IMR-90 (cell line): ENCODE measurements around the gene SLC35F3. TPM values are rescaled to one million over a fixed set of nuclear protein-coding genes. Genes with fewer than 3 reads are reported as not detected.

Experiments
- ATAC-seq: fragments of 200-7000 bp; cut with Tn5 transposase; 2 replicates; pipeline ENCODE4 v1.9.1; 2020; ENCODE audit warnings: low read depth, mild to moderate bottlenecking, moderate library complexity
- BruUV-seq: library from RNA; stranded (reverse); fragments of 400-500 nt; replicated peaks from 2 replicates; lab custom pipeline; 2021; lab: Mats Ljungman, UMichigan
- CTCF ChIA-PET: fragments of 300-600 bp; formaldehyde crosslinking; extraction: SDS; loops from one replicate; lab custom pipeline; 2021; ENCODE audit warnings: antibody characterized with exemption; lab: Yijun Ruan, JAX
- POLR2A ChIA-PET: fragments of 300-600 bp; sonication (Branson Sonifier 250); formaldehyde crosslinking; loops from one replicate; lab custom pipeline; 2022; ENCODE audit warnings: antibody characterized with exemption; ENCODE audit not compliant: unreplicated experiment; lab: Charles Lee
- DNase-seq: peaks from one replicate; pipeline ENCODE4 v3.0.0; 2013
- H2AFZ ChIP-seq: replicated peaks from 2 replicates; pipeline ENCODE3; 2013; ENCODE audit warnings: low read length, mild to moderate bottlenecking; ENCODE audit not compliant: poor library complexity
- H2AK5ac ChIP-seq: 2 replicates; pipeline ENCODE4 v1.6.1; 2013; ENCODE audit warnings: low read depth, low read length, inconsistent platforms
- H2AK9ac ChIP-seq: replicated peaks from 2 replicates; pipeline ENCODE3; 2013; ENCODE audit warnings: mild to moderate bottlenecking, low read depth, low read length, moderate library complexity; ENCODE audit not compliant: poor library complexity
- H2BK120ac ChIP-seq: 2 replicates; pipeline ENCODE4 v1.6.1; 2013; ENCODE audit warnings: low read depth, low read length, inconsistent platforms
- H2BK15ac ChIP-seq: 3 replicates; pipeline ENCODE4 v1.6.1; 2013; ENCODE audit warnings: low read depth, low read length, inconsistent platforms
- H2BK20ac ChIP-seq: 2 replicates; pipeline ENCODE4 v1.6.1; 2013; ENCODE audit warnings: low read depth, mild to moderate bottlenecking, inconsistent platforms, low read length, moderate library complexity
- H2BK5ac ChIP-seq: 2 replicates; pipeline ENCODE4 v1.6.1; 2013; ENCODE audit warnings: mild to moderate bottlenecking, low read depth, low read length, inconsistent platforms; ENCODE audit not compliant: poor library complexity, severe bottlenecking
- H3K14ac ChIP-seq: replicated peaks from 2 replicates; pipeline ENCODE4 v1.6.1; 2013; ENCODE audit warnings: low read depth, low read length, inconsistent platforms
- H3K18ac ChIP-seq: 2 replicates; pipeline ENCODE4 v1.6.1; 2013; ENCODE audit warnings: low read depth, low read length, control low read depth
- H3K23ac ChIP-seq: 2 replicates; pipeline ENCODE4 v1.6.1; 2013; ENCODE audit warnings: low read depth, low read length, inconsistent platforms
- H3K27ac ChIP-seq: 2 replicates; pipeline ENCODE4 v1.5.1; 2013; ENCODE audit warnings: mild to moderate bottlenecking, control low read depth, low read length; ENCODE audit not compliant: insufficient read depth
- H3K27me3 ChIP-seq: 2 replicates; pipeline ENCODE4 v1.6.1; 2013; ENCODE audit warnings: low read length; ENCODE audit not compliant: control insufficient read depth, insufficient read depth
- H3K36me3 ChIP-seq: 2 replicates; pipeline ENCODE4 v1.6.1; 2013; ENCODE audit warnings: low read length, mixed read lengths; ENCODE audit not compliant: control insufficient read depth, insufficient read depth
- H3K4ac ChIP-seq: 2 replicates; pipeline ENCODE4 v1.6.1; 2013; ENCODE audit warnings: low read depth, low read length, inconsistent platforms
- H3K4me1 ChIP-seq: 2 replicates; pipeline ENCODE4 v1.6.1; 2013; ENCODE audit warnings: low read length, mixed read lengths; ENCODE audit not compliant: control insufficient read depth, insufficient read depth
- H3K4me2 ChIP-seq: 2 replicates; pipeline ENCODE4 v1.6.1; 2013; ENCODE audit warnings: low read depth, mild to moderate bottlenecking, control low read depth, low read length, moderate library complexity
- H3K4me3 ChIP-seq: 2 replicates; pipeline ENCODE4 v1.5.1; 2013; ENCODE audit warnings: low read depth, mild to moderate bottlenecking, control low read depth, low read length, moderate library complexity; ENCODE audit not compliant: insufficient read depth
- H3K56ac ChIP-seq: 2 replicates; pipeline ENCODE4 v1.6.1; 2013; ENCODE audit warnings: low read length, inconsistent platforms; ENCODE audit not compliant: insufficient read depth; ENCODE audit errors: extremely low read depth
- H3K79me1 ChIP-seq, 2 experiments: 2 replicates each; pipeline ENCODE4 v1.6.1; 2013; ENCODE audit warnings: low read length in 2 of 2, inconsistent platforms in 1 of 2, low read depth in 1 of 2
- H3K9ac ChIP-seq: 2 replicates; pipeline ENCODE4 v1.6.1; 2013; ENCODE audit warnings: low read depth, low read length, control low read depth
- H3K9me1 ChIP-seq: 2 replicates; pipeline ENCODE4 v1.6.1; 2013; ENCODE audit warnings: low read length, inconsistent platforms; ENCODE audit not compliant: insufficient read depth
- H3K9me3 ChIP-seq: 2 replicates; pipeline ENCODE4 v1.6.1; 2013; ENCODE audit warnings: low read length; ENCODE audit not compliant: control insufficient read depth, insufficient read depth
- H4K20me1 ChIP-seq: 2 replicates; pipeline ENCODE4 v1.6.1; 2013; ENCODE audit warnings: low read length, inconsistent platforms; ENCODE audit not compliant: insufficient read depth
- H4K5ac ChIP-seq: 2 replicates; pipeline ENCODE4 v1.6.1; 2013; ENCODE audit warnings: mild to moderate bottlenecking, low read depth, low read length, control low read depth
- H4K8ac ChIP-seq, 2 experiments: 2 replicates each; pipeline ENCODE4 v1.6.1; 2013; ENCODE audit warnings: low read depth in 2 of 2, low read length in 2 of 2, control low read depth in 1 of 2, inconsistent platforms in 1 of 2
- H4K91ac ChIP-seq: 2 replicates; pipeline ENCODE4 v1.6.1; 2013; ENCODE audit warnings: low read depth, low read length, inconsistent platforms; ENCODE audit not compliant: insufficient read depth
- BHLHE40 ChIP-seq: fragments of 150-350 bp; IDR thresholded peaks from 2 replicates; pipeline ENCODE4 v1.6.1; 2016; ENCODE audit warnings: mild to moderate bottlenecking, low read depth, low read length
- CEBPB ChIP-seq: IDR thresholded peaks from 2 replicates; pipeline ENCODE4 v1.6.1; 2012; ENCODE audit warnings: low read depth, low read length, improper control_type of control experiment
- CHD1 ChIP-seq: IDR thresholded peaks from 2 replicates; pipeline ENCODE4 v1.6.1; 2012; ENCODE audit warnings: low read depth, low read length, improper control_type of control experiment
- FOS ChIP-seq: fragments of 150-350 bp; IDR thresholded peaks from 2 replicates; pipeline ENCODE4 v1.6.1; 2016; ENCODE audit warnings: low read depth, low read length
- MAFK ChIP-seq: IDR thresholded peaks from 2 replicates; pipeline ENCODE4 v1.6.1; 2012; ENCODE audit warnings: low read depth, low read length, improper control_type of control experiment
- MAZ ChIP-seq: IDR thresholded peaks from 2 replicates; pipeline ENCODE4 v1.6.1; 2012; ENCODE audit warnings: low read depth, mild to moderate bottlenecking, low read length, improper control_type of control experiment, moderate library complexity, borderline replicate concordance
- MXI1 ChIP-seq: IDR thresholded peaks from 2 replicates; pipeline ENCODE4 v1.6.1; 2012; ENCODE audit warnings: low read depth, mild to moderate bottlenecking, low read length, moderate library complexity, borderline replicate concordance
- NFE2L2 ChIP-seq: fragments of 150-350 bp; IDR thresholded peaks from 2 replicates; pipeline ENCODE4 v1.6.1; 2016; ENCODE audit warnings: low read depth, mild to moderate bottlenecking, low read length
- POLR2A ChIP-seq: IDR thresholded peaks from 2 replicates; pipeline ENCODE4 v1.6.1; 2012; ENCODE audit warnings: mild to moderate bottlenecking, low read depth, low read length
- RAD21 ChIP-seq: IDR thresholded peaks from 2 replicates; pipeline ENCODE4 v1.6.1; 2012; ENCODE audit warnings: low read length, improper control_type of control experiment
- RCOR1 ChIP-seq: IDR thresholded peaks from 2 replicates; pipeline ENCODE4 v1.6.1; 2012; ENCODE audit warnings: mild to moderate bottlenecking, low read length, improper control_type of control experiment; ENCODE audit not compliant: insufficient replicate concordance
- RFX5 ChIP-seq: IDR thresholded peaks from 2 replicates; pipeline ENCODE4 v1.8.0; 2012; ENCODE audit warnings: low read depth, mild to moderate bottlenecking, low read length, moderate library complexity
- SMC3 ChIP-seq: fragments of 150-350 bp; IDR thresholded peaks from 2 replicates; pipeline ENCODE4 v1.6.1; 2016; ENCODE audit warnings: low read depth, mild to moderate bottlenecking, antibody characterized with exemption, low read length, moderate library complexity
- WGBS, 2 experiments: methylation state at CpG; one replicate each; pipeline versions ENCODE4 v1.1.5 to v1.1.7; 2013; ENCODE audit warnings: missing lambda C conversion rate in 2 of 2; ENCODE audit not compliant: insufficient read length in 1 of 2; ENCODE audit errors: extremely low coverage in 2 of 2; 5-methylcytosine and 5-hydroxymethylcytosine counted together
- dilution Hi-C: fragments of 300-500 bp; cut with HindIII; formaldehyde crosslinking; loops from one replicate; pipeline ENCODE4 v1.14.3; 2018; ENCODE audit warnings: low sequenced_read_pairs; ENCODE audit not compliant: unreplicated experiment
- in situ Hi-C: fragments of 300-500 bp; cut with MboI; formaldehyde crosslinking; loops from 3 replicates; pipeline ENCODE4 v1.14.3; 2019; ENCODE audit warnings: low sequenced_read_pairs, inconsistent platforms, mixed read lengths
- intact Hi-C: fragments of 100-400 bp; cut with micrococcal nuclease; formaldehyde crosslinking; loops from 2 replicates; pipeline ENCODE4 v1.10.0; 2022
- polyA plus RNA-seq, 3 experiments: library from polyadenylated mRNA; depleted of rRNA; stranded (reverse); fragments of >200 nt; gene quantifications; 2 replicates each; pipeline ENCODE4 v1.2.3, GENCODE V29; 2012; ENCODE audit warnings: low replicate concordance in 1 of 3
- total RNA-seq: library from RNA; depleted of rRNA; stranded (reverse); fragments of >200 nt; gene quantifications from 2 replicates; pipeline ENCODE4 v1.2.3, GENCODE V29; 2012
- TF ChIP-seq, protein P1 (sequence below): fragments of 150-350 bp; IDR thresholded peaks from 2 replicates; pipeline ENCODE4 v1.6.1; 2017; ENCODE audit warnings: mild to moderate bottlenecking, antibody characterized with exemption, low read length, low read depth
- TF ChIP-seq, protein P2 (sequence below): conservative IDR thresholded peaks from 2 replicates; pipeline ENCODE4 v1.5.1; 2012; ENCODE audit warnings: mild to moderate bottlenecking, low read depth, low read length, improper control_type of control experiment
- TF ChIP-seq, protein P3 (sequence below): fragments of 150-350 bp; IDR thresholded peaks from 2 replicates; pipeline ENCODE4 v1.6.1; 2016; ENCODE audit warnings: low read depth, mild to moderate bottlenecking, low read length, moderate library complexity, borderline replicate concordance

The SLC35F3 gene
- total and polyA plus RNA-seq, 2 of the 4 experiments (the other 2 are of a cell fraction), result under 0.01 to 0.17 TPM

DNA sequence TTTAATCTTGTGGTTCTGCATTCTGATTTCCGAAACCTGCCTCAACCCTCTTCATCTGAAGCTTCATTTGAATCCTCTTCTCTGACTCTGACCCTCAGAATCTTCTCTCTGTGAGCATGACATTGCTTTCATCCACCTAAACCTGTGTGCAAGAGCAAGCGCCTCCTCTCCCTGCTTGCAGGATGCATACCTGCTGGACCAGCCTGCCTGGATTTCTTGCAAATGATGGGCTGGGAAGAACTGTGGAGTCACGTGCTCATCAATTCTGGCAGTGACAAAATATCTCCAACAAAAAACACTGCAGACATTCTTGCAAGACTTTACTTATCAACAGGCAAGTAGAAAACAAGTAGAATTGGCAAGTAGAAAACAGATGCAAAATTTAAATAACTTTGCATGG lies 20.8 kb upstream of the SLC35F3 start:
- WGBS, 2 experiments, result no CpG with 5 or more reads among the region's 3 CpGs
- TF ChIP-seq CHD1 (no peak), MAFK (no peak), BHLHE40 (no peak), NFE2L2 (no peak), CEBPB (no peak), RAD21 (no peak), POLR2A (no peak), SMC3 (no peak), FOS (no peak), MXI1 (no peak), RCOR1 (no peak), RFX5 (no peak), MAZ (no peak)
- TF ChIP-seq, protein P1, sequence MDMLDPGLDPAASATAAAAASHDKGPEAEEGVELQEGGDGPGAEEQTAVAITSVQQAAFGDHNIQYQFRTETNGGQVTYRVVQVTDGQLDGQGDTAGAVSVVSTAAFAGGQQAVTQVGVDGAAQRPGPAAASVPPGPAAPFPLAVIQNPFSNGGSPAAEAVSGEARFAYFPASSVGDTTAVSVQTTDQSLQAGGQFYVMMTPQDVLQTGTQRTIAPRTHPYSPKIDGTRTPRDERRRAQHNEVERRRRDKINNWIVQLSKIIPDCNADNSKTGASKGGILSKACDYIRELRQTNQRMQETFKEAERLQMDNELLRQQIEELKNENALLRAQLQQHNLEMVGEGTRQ, result no peak
- TF ChIP-seq, protein P2, sequence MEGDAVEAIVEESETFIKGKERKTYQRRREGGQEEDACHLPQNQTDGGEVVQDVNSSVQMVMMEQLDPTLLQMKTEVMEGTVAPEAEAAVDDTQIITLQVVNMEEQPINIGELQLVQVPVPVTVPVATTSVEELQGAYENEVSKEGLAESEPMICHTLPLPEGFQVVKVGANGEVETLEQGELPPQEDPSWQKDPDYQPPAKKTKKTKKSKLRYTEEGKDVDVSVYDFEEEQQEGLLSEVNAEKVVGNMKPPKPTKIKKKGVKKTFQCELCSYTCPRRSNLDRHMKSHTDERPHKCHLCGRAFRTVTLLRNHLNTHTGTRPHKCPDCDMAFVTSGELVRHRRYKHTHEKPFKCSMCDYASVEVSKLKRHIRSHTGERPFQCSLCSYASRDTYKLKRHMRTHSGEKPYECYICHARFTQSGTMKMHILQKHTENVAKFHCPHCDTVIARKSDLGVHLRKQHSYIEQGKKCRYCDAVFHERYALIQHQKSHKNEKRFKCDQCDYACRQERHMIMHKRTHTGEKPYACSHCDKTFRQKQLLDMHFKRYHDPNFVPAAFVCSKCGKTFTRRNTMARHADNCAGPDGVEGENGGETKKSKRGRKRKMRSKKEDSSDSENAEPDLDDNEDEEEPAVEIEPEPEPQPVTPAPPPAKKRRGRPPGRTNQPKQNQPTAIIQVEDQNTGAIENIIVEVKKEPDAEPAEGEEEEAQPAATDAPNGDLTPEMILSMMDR, result no peak
- TF ChIP-seq, protein P3, sequence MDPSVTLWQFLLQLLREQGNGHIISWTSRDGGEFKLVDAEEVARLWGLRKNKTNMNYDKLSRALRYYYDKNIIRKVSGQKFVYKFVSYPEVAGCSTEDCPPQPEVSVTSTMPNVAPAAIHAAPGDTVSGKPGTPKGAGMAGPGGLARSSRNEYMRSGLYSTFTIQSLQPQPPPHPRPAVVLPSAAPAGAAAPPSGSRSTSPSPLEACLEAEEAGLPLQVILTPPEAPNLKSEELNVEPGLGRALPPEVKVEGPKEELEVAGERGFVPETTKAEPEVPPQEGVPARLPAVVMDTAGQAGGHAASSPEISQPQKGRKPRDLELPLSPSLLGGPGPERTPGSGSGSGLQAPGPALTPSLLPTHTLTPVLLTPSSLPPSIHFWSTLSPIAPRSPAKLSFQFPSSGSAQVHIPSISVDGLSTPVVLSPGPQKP, result no peak
- in situ Hi-C loops, result no loop called here

More for the DNA sequence above, 20.8 kb upstream of the SLC35F3 start:
- no TSS peak for BruUV-seq
- H3K4me1 ChIP-seq, result no peaks in the 10 kb centered on the region
- H3K36me3 ChIP-seq, result no peaks in the 10 kb centered on the region
- no peak overlapping the region for H3K14ac ChIP-seq
- DNase-seq (no peak), ATAC-seq (no peak)
- no peak overlapping the region for H2BK15ac ChIP-seq
- H3K23ac ChIP-seq, result no peak overlapping the region
- H2AK9ac ChIP-seq, result no peak overlapping the region
- dilution Hi-C loops, result no loop called here
- H4K5ac ChIP-seq, result no peak overlapping the region
- no peak overlapping the region for H4K91ac ChIP-seq
- POLR2A ChIA-PET, result no interaction called here
- H2BK20ac ChIP-seq, result no peak overlapping the region
- no peak overlapping the region for H2BK5ac ChIP-seq
- no peak overlapping the region for H3K56ac ChIP-seq
- no peak overlapping the region for H3K4me3 ChIP-seq
- no peak overlapping the region for H3K18ac ChIP-seq
- no peak overlapping the region for H3K4me2 ChIP-seq
- H3K9me3 ChIP-seq, result peaks cover 6% of the 10 kb centered on the region
- H4K8ac ChIP-seq, result no peak overlapping the region
- H3K27me3 ChIP-seq, result no peaks in the 10 kb centered on the region
- H3K27ac ChIP-seq, result no peak overlapping the region
- CTCF ChIA-PET, result no interaction called here
- no peaks in the 10 kb centered on the region for H4K20me1 ChIP-seq
- intact Hi-C loops, result no loop called here
- H3K9me1 ChIP-seq, result no peaks in the 10 kb centered on the region
- H2AFZ ChIP-seq, result no peak overlapping the region
- no peak overlapping the region for H3K4ac ChIP-seq
- H3K79me1 ChIP-seq, result no peaks in the 10 kb centered on the region
- H2BK120ac ChIP-seq, result no peak overlapping the region
- no peak overlapping the region for H3K9ac ChIP-seq
- no peak overlapping the region for H2AK5ac ChIP-seq
